ENCODE data around the gene TET2.

The TET2 gene

DNA sequence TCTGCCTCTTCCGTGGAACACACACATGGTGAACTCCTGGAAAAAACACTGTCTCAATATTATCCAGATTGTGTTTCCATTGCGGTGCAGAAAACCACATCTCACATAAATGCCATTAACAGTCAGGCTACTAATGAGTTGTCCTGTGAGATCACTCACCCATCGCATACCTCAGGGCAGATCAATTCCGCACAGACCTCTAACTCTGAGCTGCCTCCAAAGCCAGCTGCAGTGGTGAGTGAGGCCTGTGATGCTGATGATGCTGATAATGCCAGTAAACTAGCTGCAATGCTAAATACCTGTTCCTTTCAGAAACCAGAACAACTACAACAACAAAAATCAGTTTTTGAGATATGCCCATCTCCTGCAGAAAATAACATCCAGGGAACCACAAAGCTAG is 87.9 kb downstream of the TET2 start:
- no peak for DNase-seq (ENCODE audit: low spot score)

DNA sequence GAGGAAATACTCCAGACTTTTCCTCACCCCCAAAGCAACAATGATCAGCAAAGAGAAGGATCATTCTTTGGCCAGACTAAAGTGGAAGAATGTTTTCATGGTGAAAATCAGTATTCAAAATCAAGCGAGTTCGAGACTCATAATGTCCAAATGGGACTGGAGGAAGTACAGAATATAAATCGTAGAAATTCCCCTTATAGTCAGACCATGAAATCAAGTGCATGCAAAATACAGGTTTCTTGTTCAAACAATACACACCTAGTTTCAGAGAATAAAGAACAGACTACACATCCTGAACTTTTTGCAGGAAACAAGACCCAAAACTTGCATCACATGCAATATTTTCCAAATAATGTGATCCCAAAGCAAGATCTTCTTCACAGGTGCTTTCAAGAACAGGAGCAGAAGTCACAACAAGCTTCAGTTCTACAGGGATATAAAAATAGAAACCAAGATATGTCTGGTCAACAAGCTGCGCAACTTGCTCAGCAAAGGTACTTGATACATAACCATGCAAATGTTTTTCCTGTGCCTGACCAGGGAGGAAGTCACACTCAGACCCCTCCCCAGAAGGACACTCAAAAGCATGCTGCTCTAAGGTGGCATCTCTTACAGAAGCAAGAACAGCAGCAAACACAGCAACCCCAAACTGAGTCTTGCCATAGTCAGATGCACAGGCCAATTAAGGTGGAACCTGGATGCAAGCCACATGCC is 89.7 kb downstream of the TET2 start:
- no peak for DNase-seq (ENCODE audit: low spot score)

DNA sequence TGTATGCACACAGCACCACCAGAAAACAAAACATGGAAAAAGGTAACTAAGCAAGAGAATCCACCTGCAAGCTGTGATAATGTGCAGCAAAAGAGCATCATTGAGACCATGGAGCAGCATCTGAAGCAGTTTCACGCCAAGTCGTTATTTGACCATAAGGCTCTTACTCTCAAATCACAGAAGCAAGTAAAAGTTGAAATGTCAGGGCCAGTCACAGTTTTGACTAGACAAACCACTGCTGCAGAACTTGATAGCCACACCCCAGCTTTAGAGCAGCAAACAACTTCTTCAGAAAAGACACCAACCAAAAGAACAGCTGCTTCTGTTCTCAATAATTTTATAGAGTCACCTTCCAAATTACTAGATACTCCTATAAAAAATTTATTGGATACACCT is 90.2 kb downstream of the TET2 start:
- no peak for DNase-seq (ENCODE audit: low spot score)

DNA sequence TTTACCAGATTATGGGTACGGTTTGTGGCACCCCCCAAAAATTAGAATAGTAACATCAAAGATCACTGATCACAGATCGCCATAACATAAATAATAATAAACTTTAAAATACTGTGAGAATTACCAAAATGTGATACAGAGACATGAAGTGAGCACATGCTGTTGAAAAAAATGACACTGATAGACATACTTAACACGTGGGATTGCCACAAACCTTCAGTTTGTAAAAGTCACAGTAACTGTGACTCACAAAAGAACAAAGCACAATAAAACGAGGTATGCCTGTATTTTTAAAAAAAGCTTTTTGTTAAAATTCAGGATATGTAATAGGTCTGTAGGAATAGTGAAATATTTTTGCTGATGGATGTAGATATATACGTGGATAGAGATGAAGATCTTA is 93.4 kb downstream of the TET2 start:
- no peak for DNase-seq (ENCODE audit: low spot score)

DNA sequence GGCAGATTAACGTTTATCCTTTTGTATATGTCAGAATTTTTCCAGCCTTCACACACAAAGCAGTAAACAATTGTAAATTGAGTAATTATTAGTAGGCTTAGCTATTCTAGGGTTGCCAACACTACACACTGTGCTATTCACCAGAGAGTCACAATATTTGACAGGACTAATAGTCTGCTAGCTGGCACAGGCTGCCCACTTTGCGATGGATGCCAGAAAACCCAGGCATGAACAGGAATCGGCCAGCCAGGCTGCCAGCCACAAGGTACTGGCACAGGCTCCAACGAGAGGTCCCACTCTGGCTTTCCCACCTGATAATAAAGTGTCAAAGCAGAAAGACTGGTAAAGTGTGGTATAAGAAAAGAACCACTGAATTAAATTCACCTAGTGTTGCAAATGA is 94.8 kb downstream of the TET2 start:
- DNase-seq (ENCODE audit: low spot score) = no peak

DNA sequence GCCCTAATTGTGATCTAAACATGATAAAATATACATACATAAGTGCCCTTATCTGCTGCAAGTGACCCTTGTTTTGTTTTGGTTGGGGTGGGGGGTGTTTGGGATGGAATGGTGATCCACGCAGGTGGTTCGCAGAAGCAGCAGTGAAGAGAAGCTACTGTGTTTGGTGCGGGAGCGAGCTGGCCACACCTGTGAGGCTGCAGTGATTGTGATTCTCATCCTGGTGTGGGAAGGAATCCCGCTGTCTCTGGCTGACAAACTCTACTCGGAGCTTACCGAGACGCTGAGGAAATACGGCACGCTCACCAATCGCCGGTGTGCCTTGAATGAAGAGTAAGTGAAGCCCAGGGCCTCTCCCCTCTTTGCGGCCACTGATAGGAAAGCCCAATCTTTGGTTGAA is 96.8 kb downstream of the TET2 start:
- DNase-seq (ENCODE audit: low spot score) = no peak

DNA sequence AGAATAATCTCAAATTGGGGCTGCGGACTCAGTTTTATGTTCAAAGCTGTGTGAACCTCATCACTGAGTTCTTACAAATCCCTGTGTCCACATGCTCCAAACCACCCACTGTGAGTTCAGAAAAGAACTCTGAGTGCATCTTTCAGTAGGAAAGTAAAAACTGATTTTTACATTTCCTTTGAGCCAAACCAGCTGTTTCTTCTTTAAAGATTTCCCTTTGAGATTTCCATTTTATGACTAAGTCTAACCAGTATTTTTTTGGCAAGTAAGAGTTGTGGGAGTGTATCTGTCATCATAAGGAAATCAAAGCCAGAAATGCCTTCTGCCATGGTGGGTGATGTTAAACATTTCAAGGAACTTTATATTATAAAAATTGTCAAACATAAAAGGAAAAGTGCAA is 100.0 kb downstream of the TET2 start:
- no peak for DNase-seq (ENCODE audit: low spot score)

DNA sequence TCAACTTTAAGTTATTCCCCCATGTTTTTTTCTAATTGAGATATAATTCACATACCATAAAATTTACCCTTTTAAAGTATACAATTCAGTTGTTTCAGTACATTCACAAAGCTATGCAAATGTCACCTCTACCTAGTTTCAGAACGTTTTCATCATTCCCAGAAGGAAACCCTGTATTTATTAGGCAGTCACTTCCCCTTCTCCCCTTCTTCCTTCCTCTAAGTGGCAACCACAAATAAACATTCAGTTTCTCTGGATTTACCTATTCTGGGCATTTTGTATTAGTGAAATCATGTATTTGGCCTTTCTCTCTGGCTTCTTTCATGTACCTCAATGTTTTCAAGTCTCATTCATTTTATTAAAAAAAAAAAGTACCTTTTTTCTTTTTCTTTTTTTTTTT is 101.9 kb downstream of the TET2 start:
- no peak for DNase-seq (ENCODE audit: low spot score)

DNA sequence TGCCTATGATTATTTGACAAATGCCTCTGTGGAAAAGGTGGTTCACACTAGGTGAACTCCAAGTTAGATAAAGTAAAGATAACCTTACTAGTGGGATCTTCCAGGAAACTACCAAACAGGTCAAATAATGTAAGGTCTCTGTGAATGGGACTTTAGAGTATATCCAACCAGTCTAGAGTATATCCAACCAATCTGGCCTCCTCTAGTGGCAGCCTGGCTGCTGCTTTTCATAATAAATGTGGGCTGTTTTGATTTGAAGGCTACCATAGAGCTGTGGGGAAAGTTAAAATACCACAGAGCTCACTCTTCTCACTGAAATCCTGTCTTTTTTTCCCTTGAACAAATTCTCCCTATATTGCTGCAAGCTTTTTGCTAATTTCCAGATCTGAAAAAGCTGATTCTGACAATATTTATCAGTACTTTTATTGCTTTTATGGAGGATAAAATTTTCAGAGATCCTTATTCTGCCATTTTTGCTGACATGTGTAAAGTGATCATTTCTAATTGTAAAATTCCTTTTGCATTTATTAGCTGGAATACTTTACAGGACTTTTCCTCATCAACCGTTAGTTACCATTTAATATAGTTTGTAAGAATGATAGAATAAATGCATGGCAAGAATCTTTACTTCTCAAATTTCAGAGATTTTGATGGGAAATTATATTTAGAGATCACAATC is 111.3 kb downstream of the TET2 start:
- DNase-seq (ENCODE audit: low spot score) = no peak

DNA sequence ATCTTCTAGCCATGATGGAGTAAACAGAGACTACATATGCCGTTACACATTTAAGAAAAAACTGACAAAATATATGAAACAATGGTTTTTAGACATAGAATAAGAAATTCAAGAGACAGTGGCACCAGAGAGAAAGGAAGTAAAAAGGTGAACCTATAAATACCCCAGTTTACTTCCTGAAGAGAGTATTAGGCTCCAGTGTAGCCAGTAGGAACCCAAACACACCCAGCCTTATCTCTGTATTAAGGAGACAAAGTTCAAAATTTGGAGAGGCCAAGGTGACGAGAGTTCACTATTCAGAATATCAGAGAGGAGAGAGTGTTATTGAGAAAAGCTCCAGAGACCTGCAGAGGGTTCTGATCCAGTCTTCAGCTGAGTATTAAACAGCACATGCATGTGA is 119.0 kb downstream of the TET2 start:
- no peak for DNase-seq (ENCODE audit: low spot score)

DNA sequence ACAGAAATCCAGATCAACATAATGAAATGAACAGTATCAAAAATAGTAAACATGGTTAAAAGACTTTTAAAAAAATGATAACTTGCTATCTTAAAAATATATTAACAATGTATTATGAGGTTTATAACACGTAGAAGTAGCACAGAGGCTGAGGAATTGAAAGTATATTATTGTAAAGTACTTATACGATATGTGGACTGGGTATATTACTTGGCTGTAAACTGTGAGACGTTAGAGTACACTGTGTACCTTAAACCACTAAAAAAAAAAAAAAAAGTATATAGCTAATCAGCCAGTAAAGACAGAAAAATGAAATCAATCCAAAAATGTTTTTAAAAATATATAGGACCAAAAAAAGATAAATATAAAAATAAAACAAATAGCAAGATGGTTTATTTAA is 120.6 kb downstream of the TET2 start:
- DNase-seq (ENCODE audit: low spot score) = no peak

DNA sequence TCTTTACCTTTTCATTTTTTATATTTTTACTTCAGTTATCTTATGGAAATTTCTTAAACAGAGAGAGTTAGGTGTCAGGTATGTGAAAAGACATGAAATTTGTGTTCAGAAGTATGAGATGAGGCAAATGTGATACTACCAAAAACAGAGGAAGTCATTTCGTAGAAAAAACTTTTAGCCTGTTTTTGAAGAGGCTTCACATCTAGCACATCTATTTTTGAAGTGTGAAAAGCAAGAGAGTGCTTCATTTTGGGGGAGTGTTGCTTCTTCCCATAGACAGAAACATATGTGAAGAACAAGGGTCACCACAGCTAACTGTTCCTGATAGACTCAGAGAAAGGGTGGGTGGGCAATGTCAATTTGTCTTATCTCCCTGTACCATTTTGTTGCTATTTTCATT is 125.3 kb downstream of the TET2 start:
- DNase-seq (ENCODE audit: low spot score) = no peak

DNA sequence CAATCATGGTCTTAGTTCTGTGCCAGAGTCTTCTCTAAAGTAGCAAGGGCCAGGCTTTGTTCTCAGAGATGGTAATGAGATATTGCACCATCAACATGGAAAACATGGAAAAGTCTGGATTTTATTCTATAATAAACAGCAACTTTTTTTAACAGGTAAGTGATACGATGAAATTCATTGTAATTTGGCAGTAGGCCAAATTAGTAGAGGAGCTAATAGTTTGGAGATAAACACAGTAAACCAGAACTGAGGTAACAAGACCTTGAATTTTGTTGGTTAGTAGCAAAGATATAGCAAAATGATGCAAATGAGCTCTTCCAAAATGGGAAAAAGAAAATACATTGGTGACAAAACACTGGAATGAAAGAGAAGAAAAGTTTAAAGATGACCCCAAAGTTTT is 126.6 kb downstream of the TET2 start:
- DNase-seq (ENCODE audit: low spot score) = no peak

DNA sequence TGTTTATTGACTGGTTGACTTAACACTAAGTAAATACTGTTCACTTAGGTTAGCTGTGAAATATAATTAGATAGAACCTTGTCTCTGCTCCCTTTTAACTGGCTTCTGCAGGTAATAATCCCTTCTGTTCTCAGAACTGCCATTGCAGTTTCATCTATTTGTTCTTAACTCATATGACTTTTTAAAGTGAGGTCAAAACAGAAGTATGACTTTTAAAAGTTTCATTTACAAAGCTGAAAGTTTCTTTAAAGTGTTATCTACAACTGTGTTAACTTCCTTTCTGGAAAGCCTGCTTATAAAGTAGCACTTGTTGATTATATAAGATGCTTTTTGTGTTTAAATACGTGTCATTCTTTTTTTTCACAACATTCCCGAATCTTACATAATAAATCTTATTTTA is 127.4 kb downstream of the TET2 start:
- no peak for DNase-seq (ENCODE audit: low spot score)

DNA sequence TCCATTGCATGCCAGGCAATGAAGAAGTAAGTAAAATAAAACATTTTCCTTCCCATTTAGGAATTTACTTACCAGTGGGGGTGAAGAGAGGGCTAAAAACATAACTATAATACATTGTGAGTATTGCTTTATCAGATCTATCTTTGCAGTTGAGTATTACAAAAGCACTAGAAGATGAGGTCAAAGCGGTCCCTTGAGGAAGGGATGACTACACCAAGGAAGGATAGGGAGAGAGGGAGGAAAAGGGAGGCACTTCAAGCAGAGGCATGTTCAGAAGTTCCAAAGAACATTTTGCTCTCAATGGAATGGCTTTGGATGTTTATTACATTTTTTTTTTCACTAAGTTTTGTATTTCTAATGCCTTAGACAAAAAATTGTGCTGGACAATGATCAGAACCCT is 127.8 kb downstream of the TET2 start:
- DNase-seq (ENCODE audit: low spot score) = no peak

DNA sequence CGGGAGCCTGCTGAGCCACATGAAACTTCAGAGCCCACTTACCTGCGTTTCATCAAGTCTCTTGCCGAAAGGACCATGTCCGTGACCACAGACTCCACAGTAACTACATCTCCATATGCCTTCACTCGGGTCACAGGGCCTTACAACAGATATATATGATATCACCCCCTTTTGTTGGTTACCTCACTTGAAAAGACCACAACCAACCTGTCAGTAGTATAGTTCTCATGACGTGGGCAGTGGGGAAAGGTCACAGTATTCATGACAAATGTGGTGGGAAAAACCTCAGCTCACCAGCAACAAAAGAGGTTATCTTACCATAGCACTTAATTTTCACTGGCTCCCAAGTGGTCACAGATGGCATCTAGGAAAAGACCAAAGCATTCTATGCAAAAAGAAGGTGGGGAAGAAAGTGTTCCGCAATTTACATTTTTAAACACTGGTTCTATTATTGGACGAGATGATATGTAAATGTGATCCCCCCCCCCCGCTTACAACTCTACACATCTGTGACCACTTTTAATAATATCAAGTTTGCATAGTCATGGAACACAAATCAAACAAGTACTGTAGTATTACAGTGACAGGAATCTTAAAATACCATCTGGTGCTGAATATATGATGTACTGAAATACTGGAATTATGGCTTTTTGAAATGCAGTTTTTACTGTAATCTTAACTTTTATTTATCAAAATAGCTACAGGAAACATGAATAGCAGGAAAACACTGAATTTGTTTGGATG is 129.9 kb downstream of the TET2 start:
- DNase-seq (ENCODE audit: low spot score) = no peak

DNA sequence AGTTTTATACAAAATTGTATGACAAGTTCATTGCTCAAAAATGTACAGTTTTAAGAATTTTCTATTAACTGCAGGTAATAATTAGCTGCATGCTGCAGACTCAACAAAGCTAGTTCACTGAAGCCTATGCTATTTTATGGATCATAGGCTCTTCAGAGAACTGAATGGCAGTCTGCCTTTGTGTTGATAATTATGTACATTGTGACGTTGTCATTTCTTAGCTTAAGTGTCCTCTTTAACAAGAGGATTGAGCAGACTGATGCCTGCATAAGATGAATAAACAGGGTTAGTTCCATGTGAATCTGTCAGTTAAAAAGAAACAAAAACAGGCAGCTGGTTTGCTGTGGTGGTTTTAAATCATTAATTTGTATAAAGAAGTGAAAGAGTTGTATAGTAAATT is 131.0 kb downstream of the TET2 start:
- no peak for DNase-seq (ENCODE audit: low spot score)

DNA sequence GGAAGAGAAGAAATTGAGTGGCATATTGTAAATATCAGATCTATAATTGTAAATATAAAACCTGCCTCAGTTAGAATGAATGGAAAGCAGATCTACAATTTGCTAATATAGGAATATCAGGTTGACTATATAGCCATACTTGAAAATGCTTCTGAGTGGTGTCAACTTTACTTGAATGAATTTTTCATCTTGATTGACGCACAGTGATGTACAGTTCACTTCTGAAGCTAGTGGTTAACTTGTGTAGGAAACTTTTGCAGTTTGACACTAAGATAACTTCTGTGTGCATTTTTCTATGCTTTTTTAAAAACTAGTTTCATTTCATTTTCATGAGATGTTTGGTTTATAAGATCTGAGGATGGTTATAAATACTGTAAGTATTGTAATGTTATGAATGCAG is 132.6 kb downstream of the TET2 start:
- DNase-seq (ENCODE audit: low spot score) = no peak

DNA sequence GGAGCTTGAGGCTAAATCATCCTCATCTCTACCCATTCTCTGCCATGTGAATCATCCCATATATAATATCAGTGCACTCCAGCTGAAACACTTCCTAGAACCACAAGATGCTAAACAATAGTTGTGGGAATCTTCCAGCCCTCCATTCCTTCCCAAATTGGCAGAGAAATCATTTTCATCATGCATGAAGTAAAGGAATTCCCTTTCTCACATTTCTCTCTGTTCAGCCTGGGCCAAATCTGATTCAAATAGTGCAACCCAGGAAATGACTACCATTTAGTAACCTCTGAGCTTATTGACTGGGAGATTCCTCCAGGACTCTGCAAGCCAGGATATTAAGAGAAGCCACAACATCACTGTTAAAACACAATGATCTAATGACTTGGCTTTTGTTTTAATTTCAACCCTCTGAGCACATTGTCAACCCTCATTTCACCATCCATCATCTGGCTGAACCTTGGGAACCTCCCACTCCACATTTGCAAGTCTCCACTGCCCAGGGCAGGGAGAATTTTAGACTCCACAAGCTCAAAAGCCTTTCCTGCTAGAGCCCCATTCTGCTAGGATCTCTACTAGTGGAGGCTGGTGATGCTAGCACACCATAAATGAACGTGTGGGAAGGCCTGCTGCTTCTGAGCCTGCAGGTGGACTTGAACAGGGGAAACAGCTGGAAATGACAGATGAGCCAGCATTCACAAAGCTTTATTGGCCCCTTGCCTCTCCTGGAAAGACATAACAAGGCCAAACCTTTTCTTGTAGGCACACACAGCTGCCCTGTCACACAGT is 133.9 kb downstream of the TET2 start:
- DNase-seq (ENCODE audit: low spot score) = peak; percentile 77

DNA sequence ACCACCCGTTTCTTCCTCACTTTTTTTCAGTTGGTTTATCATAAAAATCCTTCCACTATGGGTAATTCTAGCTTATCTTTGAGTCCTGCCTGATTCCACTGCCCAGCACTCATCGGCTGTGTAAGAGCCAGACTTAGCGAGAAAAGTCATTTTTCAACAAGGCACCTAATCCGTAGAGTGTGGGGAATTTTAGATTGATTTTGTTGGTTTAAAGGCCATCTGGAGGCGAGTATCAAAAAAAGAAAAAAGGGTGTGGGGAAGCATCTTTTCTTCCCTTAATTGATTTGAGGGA is 134.4 kb downstream of the TET2 start:
- DNase-seq (ENCODE audit: low spot score) = no peak

DNA sequence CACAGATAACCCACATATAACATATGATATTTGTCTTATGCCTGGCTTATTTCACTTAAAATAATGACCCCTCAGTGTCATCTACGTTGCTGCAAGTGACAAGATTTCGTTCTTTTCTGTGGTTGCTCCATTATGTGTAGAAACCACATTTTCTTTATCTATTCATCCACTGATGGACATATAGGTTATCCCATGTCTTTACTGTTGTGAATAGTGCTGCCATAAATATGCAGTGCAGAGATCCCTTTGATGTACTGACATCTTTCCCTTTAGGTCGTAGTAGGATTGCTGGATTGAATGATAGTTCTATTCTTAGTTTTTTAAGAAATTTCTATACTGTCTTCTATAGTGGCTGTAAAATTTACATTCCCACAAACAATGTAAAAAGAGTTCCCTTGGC is 135.8 kb downstream of the TET2 start:
- DNase-seq (ENCODE audit: low spot score) = no peak

DNA sequence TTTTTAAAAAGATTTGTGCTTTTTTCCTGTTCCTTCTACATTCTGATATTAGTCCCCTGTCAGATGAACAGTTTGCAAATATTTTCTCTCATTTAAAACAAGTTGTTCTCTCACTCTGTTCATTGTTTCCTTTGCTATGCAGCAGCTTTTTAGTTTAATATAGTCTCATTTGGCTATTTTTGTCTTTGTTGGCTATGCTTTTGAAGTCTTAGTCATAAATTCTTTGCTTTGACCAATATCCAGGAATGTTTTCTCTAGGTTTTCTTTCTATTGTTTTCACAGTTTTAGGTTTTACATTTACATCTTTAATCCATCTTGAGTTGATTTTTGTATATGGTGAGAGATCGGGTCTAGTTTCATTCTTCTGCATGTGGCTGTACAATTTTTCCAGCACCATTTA is 136.8 kb downstream of the TET2 start:
- DNase-seq (ENCODE audit: low spot score) = no peak

DNA sequence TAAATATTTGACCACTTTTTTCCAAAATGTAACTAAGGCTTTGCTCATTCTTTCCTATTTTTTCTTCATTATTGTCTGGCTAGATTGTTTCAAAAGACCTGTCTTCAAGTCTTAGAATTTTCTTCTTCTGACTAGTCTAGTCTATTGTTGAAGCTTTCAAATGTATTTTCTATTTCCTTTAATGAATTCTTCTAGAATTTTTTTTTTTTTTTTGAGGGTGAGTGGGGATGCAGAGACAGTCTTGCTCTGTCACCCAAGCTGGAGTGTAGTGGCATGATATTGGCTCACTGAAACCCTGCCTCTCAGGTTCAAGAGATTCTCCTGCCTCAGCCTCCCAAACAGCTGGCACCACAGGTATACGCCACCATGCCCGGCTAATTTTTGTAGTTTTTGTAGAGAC is 141.4 kb downstream of the TET2 start:
- DNase-seq (ENCODE audit: low spot score) = no peak
